ENCODE measurements around the gene CBARP.

GRCh38 chr19:1241417-1242095 is 3.8 kb upstream of the CBARP start, which contains the start of gene ATP5F1D:
- TF ChIP-seq POLR2A (IDR thresholded peaks at IDR 0.05) = peak; percentile 44 to 62 (median 59)
- TF ChIP-seq, protein P1, sequence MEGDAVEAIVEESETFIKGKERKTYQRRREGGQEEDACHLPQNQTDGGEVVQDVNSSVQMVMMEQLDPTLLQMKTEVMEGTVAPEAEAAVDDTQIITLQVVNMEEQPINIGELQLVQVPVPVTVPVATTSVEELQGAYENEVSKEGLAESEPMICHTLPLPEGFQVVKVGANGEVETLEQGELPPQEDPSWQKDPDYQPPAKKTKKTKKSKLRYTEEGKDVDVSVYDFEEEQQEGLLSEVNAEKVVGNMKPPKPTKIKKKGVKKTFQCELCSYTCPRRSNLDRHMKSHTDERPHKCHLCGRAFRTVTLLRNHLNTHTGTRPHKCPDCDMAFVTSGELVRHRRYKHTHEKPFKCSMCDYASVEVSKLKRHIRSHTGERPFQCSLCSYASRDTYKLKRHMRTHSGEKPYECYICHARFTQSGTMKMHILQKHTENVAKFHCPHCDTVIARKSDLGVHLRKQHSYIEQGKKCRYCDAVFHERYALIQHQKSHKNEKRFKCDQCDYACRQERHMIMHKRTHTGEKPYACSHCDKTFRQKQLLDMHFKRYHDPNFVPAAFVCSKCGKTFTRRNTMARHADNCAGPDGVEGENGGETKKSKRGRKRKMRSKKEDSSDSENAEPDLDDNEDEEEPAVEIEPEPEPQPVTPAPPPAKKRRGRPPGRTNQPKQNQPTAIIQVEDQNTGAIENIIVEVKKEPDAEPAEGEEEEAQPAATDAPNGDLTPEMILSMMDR (IDR thresholded peaks at IDR 0.05) = peak in 1 of 7 experiments; percentile 17
